CD4-positive, alpha-beta T cell treated with Interleukin-17A for 4 hours (primary cell): ENCODE measurements around the gene CAPRIN1.

Experiments used
- DNase-seq: peaks from one replicate; pipeline ENCODE4 v3.0.0-alpha.2; 2020; ENCODE audit warnings: mixed read lengths

Gene CAPRIN1

DNA sequence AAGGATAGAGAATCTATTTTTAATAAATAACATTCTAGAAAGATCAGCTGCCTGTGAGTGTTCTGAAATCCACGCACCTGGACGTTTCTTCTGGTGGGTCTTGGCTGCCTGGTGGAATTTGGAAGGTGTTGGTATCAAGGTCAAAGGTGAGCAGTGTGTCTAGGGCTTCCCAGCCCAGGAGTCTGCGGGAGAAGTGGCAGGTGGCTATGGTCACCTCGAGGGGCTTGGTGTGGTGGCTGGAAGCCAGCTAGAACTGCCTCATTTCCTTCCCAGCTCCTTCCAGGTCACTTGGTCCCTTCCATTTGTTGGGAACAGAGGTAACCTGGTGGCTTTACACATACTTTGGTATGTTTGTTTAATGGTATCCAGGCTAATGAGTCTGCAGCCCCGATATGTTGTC lies 95.3 kb downstream of the CAPRIN1 start:
- no peak for DNase-seq

GRCh38 chr11:34147581-34147980 lies 96.0 kb downstream of the CAPRIN1 start:
- DNase-seq: no peak

DNA sequence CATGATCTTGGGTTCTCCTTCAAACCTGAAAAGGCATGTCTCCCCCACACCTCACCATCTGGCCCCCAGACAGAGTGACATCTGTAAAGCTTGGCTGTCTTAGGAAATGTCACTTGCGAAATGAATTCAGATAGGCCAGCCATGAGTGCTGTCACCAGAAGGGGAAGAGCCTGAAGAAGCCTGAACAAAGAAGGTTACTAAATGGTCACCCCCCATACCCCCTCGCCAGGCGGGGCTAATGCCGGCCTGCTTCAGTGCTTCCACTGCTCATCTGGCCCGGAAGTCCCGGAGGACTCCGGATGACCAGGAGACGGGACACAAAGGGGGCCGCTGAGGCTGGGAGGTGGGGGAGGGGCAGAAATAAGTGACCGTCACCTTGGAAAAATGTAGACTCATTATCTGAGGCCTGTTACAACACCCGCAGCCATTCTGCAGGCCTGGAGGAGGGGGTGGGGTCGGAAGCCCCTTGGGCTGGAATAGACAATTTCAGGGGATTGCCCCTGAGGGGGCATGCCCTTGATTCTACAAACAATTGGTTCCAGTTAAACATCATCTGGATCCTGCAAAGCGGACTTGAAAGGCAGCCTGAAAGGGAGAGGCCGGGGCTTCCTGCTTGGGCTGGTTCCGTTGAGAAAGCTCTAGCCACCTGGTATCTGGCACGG lies 97.1 kb downstream of the CAPRIN1 start:
- no peak for DNase-seq

DNA sequence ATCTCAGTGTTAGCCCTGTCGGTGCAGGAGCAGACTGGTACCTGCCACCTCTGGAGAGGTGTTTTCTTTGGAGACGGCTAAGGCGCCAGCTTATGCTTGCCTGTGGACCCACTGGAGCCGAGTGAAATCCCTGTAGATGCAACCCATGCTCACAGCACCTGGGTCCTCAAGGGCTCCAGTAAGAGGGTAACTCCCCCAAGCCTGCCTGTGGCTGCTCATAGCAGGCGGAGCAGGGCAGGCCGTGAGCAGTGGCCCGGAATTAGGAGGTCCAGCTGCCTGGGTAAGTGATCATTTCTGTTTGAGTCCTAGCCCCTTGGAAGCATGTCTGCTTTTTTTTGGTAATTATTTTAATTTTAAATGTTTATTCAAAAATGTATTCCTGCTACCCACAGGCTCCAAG lies 97.7 kb downstream of the CAPRIN1 start:
- DNase-seq: no peak

GRCh38 chr11:34149786-34150185 lies 98.3 kb downstream of the CAPRIN1 start:
- DNase-seq: peak; percentile 28

DNA sequence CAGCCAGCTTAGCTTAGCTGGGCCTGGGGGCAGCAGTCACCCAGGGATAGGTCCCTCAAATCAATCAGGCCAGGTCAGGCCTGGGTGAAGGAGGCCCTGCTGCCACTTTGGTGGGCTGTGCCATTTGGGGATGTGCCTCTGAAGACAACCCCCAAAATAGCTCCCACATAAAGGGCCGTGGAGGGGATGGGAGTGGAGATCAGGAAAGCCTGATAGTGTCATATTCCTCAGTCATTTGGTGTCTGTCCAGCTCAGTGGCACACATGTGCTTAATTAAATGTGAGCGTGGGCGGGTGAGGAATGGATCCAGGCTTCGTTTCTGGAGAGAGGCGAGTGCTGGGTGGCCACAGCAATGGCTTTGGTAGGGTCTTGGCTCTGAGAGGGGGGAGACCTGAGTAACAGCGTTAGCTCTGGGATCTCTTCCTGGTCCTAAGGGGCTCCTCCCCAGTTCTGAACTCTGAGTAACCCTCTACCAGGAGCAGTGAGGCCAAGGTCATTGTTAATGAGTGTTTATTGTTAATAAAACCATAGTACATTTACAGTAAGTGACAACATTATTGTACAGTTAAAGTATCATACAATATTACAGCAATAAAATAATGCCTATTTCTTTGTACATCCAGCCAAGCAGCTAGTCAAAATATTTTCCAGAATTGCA lies 99.1 kb downstream of the CAPRIN1 start:
- DNase-seq: no peak
